HepG2 (cell line): Measurements from ENCODE around the gene ZBTB1. TPM values are rescaled to one million over a fixed set of nuclear protein-coding genes. Genes with fewer than 3 reads are reported as not detected.
A peak's percentile ranks its signal among the peaks of the same experiment; 100 is the strongest.

ENCODE experiments used
- CTCF ChIP-seq: sonication (generic); formaldehyde crosslinking; IDR thresholded peaks from 2 replicates; pipeline ENCODE4 v1.5.0; 2020; ENCODE audit warnings: mild to moderate bottlenecking, missing genetic modification reagents, moderate library complexity
- ELF3 ChIP-seq: IDR thresholded peaks from 2 replicates; pipeline ENCODE4 v1.6.1; 2016; ENCODE audit warnings: missing genetic modification reagents, missing compliant biosample characterization
- GMEB2 ChIP-seq: IDR thresholded peaks from 2 replicates; pipeline ENCODE4 v1.6.1; 2016; ENCODE audit warnings: missing biosample characterization, missing genetic modification reagents, low read depth
- NFAT5 ChIP-seq: sonication (generic); formaldehyde crosslinking; IDR thresholded peaks from 2 replicates; pipeline ENCODE4 v1.4.0; 2020; ENCODE audit warnings: missing genetic modification reagents
- PBX2 ChIP-seq: IDR thresholded peaks from 2 replicates; pipeline ENCODE4 v1.6.1; 2016; ENCODE audit warnings: control low read depth
- RXRA ChIP-seq: sonication (generic); formaldehyde crosslinking; IDR thresholded peaks from 2 replicates; pipeline ENCODE4 v1.5.1; 2020; ENCODE audit warnings: missing genetic modification reagents
- ZBTB2 ChIP-seq: sonication (generic); formaldehyde crosslinking; IDR thresholded peaks from 2 replicates; pipeline ENCODE4 v1.8.0; 2022; ENCODE audit warnings: low read depth, missing genetic modification reagents
- ZBTB43 ChIP-seq: sonication (generic); formaldehyde crosslinking; conservative IDR thresholded peaks from 2 replicates; pipeline ENCODE4 v1.4.0; 2020; ENCODE audit warnings: missing genetic modification reagents
- ZNF292 ChIP-seq: sonication (generic); formaldehyde crosslinking; IDR thresholded peaks from 2 replicates; pipeline ENCODE4 v1.8.1; 2022; ENCODE audit warnings: mild to moderate bottlenecking, low read depth, missing genetic modification reagents, borderline replicate concordance
- ZNF362 ChIP-seq: sonication (generic); formaldehyde crosslinking; IDR thresholded peaks from 2 replicates; pipeline ENCODE4 v1.4.0; 2020; ENCODE audit warnings: missing genetic modification reagents, mild to moderate bottlenecking, borderline replicate concordance
- ZNF496 ChIP-seq: sonication (generic); formaldehyde crosslinking; IDR thresholded peaks from 2 replicates; pipeline ENCODE4 v1.8.1; 2023; ENCODE audit warnings: mild to moderate bottlenecking, moderate library complexity, missing genetic modification reagents; ENCODE audit not compliant: insufficient replicate concordance
- polyA plus RNA-seq, 8 experiments: library from polyadenylated mRNA; depleted of rRNA in 3 of 8; stranded (reverse) in 7 of 8; unstranded in 1 of 8; fragments of >200 nt; fragmentation: Illumina TruSeq in 4 of 8; extraction: Trizol in 4 of 8; gene quantifications; 2 replicates each; pipeline versions ENCODE4 v1.2.1 to v1.2.3, GENCODE V29; 2011 to 2016; ENCODE audit warnings: low read depth in 4 of 8, missing spikeins in 1 of 8, mixed read lengths in 1 of 8; ENCODE audit not compliant: insufficient read depth in 1 of 8
- total RNA-seq, 5 experiments: library from RNA; depleted of rRNA; stranded (reverse); fragments of >200 nt; fragmentation: Illumina TruSeq; extraction: Trizol; gene quantifications; 2 replicates each; pipeline ENCODE4 v1.2.3, GENCODE V29; 2016; ENCODE audit warnings: low read depth in 1 of 5

The ZBTB1 gene
- total and polyA plus RNA-seq, 2 of the 13 experiments (the other 11 are each of a cell fraction or from before 2014, with no cell fraction given): 18.8 to 22.6 TPM

- TF ChIP-seq GMEB2 (CRISPR knock-in tag) (peak; percentile 62; the same call in 1 of the 2 replicates), ZNF496 (no peak), NFAT5 (CRISPR knock-in tag) (no peak), RXRA (CRISPR knock-in tag) (no peak), PBX2 (CRISPR knock-in tag) (peak; percentile 97), ZBTB2 (no peak), ZNF292 (CRISPR knock-in tag) (no peak; the same call in 1 of the 2 replicates), ELF3 (CRISPR knock-in tag) (no peak; the same call in 1 of the 2 replicates), ZBTB43 (no peak), ZNF362 (no peak), CTCF (CRISPR knock-in tag) (peak; percentile 96)
Measured at GRCh38 chr14:64540208-64541202, 35.9 kb downstream of the ZBTB1 start, which contains the start of gene HSPA2 (continued).
